HG02623 (cell line): Measurements from ENCODE around the gene YKT6.
A peak's percentile ranks its signal among the peaks of the same experiment; 100 is the strongest.

ENCODE experiments used
- ATAC-seq: cut with Tn5 transposase; IDR thresholded peaks from one replicate; pipeline ENCODE4 v1.9.1; 2021; ENCODE audit warnings: moderate library complexity; ENCODE audit not compliant: unreplicated experiment

The YKT6 gene

GRCh38 chr7:44200699-44201461 lies at the start of gene YKT6:
YKT6 (plus strand) TSS chr7:44200978; CDS start chr7:44201136, 158 bp downstream.
- ATAC-seq = peak; percentile 98

- ATAC-seq = no peak
These were observed 48.8 kb upstream of the YKT6 start for GRCh38 chr7:44151956-44152355.

GRCh38 chr7:44152971-44153947 lies 47.5 kb upstream of the YKT6 start:
- ATAC-seq = no peak

GRCh38 chr7:44153948-44154335 lies 46.8 kb upstream of the YKT6 start:
- ATAC-seq = no peak

- no peak for ATAC-seq
These were observed 46.1 kb upstream of the YKT6 start for GRCh38 chr7:44154703-44155102.

GRCh38 chr7:44155191-44156185 lies 45.3 kb upstream of the YKT6 start:
- ATAC-seq = no peak

- no peak for ATAC-seq
These were observed 44.2 kb upstream of the YKT6 start for GRCh38 chr7:44156453-44157010.

- ATAC-seq = no peak
These were observed 43.4 kb upstream of the YKT6 start for GRCh38 chr7:44157116-44158080.

GRCh38 chr7:44158096-44158872 lies 42.5 kb upstream of the YKT6 start:
- ATAC-seq = no peak

GRCh38 chr7:44158873-44159631 lies 41.7 kb upstream of the YKT6 start:
- ATAC-seq = no peak

GRCh38 chr7:44159824-44160630 lies 40.8 kb upstream of the YKT6 start:
- no peak for ATAC-seq

GRCh38 chr7:44161371-44161770 lies 39.4 kb upstream of the YKT6 start:
- no peak for ATAC-seq

- no peak for ATAC-seq
These were observed 38.6 kb upstream of the YKT6 start for GRCh38 chr7:44162179-44162578.

GRCh38 chr7:44162785-44163395 lies 37.9 kb upstream of the YKT6 start:
- ATAC-seq = no peak

GRCh38 chr7:44163591-44163990 lies 37.2 kb upstream of the YKT6 start:
- no peak for ATAC-seq

GRCh38 chr7:44167920-44168319 lies 32.9 kb upstream of the YKT6 start:
- ATAC-seq = no peak
